ENCODE data around the gene SCRT2.

DNA sequence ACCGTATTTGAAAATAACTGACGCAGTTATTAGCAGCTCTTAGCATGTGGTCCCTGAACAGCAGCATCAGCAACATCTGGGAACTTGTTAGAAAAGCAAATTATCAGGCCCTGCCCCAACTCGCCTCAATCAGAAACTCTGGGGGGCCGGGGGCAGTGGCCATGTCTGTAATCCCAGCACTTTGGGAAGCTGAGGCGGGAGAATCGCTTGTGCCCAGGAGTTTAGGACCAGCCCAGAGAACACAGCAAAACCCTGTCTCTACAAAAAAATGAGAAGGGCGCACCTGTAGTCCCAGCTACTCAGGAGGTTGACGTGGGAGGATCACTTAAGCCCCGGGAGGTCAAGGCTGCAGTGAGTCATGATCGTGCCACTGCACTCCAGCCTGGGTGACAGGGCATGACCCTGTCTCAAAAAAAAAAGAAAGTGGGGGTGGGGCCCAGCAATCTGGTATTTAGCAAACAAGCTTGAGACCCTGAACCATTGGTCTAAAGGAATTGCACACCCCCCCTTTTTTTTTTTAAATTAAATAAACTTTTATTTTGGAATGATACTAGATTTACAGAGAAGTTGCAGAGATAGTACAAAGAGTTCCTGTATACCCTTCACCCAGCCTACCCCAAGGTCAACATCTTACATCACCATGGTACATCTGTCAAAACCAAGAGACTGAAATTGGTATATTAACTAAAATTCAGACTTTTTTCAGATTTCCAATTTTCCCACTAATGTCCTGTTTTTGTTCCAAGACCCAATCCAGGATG is 29.3 kb downstream of the SCRT2 start:
- TF ChIP-seq CTCF (IDR thresholded peaks at IDR 0.05) (no peak), JAZF1 (CRISPR knock-in tag; IDR thresholded peaks at IDR 0.05) (no peak), ATF3 (CRISPR knock-in tag; conservative IDR thresholded peaks at IDR 0.05) (no peak), CREB1 (CRISPR knock-in tag; IDR thresholded peaks at IDR 0.05) (no peak), ZBTB21 (CRISPR knock-in tag; IDR thresholded peaks at IDR 0.05; ENCODE audit: borderline replicate concordance) (no peak), ETV6 (CRISPR knock-in tag; IDR thresholded peaks at IDR 0.05) (no peak)
- TF ChIP-seq, protein P1, sequence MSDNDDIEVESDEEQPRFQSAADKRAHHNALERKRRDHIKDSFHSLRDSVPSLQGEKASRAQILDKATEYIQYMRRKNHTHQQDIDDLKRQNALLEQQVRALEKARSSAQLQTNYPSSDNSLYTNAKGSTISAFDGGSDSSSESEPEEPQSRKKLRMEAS (CRISPR knock-in tag; IDR thresholded peaks at IDR 0.05) = no peak
- TF ChIP-seq, protein P2, sequence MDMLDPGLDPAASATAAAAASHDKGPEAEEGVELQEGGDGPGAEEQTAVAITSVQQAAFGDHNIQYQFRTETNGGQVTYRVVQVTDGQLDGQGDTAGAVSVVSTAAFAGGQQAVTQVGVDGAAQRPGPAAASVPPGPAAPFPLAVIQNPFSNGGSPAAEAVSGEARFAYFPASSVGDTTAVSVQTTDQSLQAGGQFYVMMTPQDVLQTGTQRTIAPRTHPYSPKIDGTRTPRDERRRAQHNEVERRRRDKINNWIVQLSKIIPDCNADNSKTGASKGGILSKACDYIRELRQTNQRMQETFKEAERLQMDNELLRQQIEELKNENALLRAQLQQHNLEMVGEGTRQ (CRISPR knock-in tag; IDR thresholded peaks at IDR 0.05) = no peak
